PC-9 (cell line): ENCODE measurements around the gene DIP2C. TPM values are rescaled to one million over a fixed set of nuclear protein-coding genes. Genes with fewer than 3 reads are reported as not detected.

Source experiments
- BruUV-seq: library from RNA; stranded (reverse); fragments of 400-500 nt; replicated peaks from 2 replicates; lab custom pipeline; 2021; lab: Mats Ljungman, UMichigan
- CTCF ChIA-PET: fragments of 300-600 bp; sonication (Branson Sonifier 250); formaldehyde crosslinking; loops from one replicate; lab custom pipeline; 2022; ENCODE audit warnings: antibody characterized with exemption; lab: Charles Lee
- POLR2A ChIA-PET: fragments of 300-600 bp; sonication (Branson Sonifier 250); formaldehyde crosslinking; loops from one replicate; lab custom pipeline; 2022; ENCODE audit warnings: antibody characterized with exemption; ENCODE audit not compliant: unreplicated experiment; lab: Charles Lee
- DNase-seq, 2 experiments: peaks; one replicate each; pipeline versions ENCODE4 v3.0.0 to v3.0.0-alpha.2; 2015 to 2022; ENCODE audit warnings: mixed read lengths in 1 of 2
- H2AFZ ChIP-seq: fragments of 200-600 bp; sonication (generic); 2 replicates; pipeline ENCODE4 v1.8.1; 2017; ENCODE audit warnings: antibody characterized with exemption
- H3F3A ChIP-seq: fragments of 200-600 bp; sonication (generic); 2 replicates; pipeline ENCODE4 v1.8.1; 2017; ENCODE audit warnings: antibody characterized with exemption, mild to moderate bottlenecking, low read depth; ENCODE audit not compliant: insufficient read depth
- H3K27ac ChIP-seq: fragments of 200-600 bp; sonication (generic); 2 replicates; pipeline ENCODE4 v1.6.1; 2016; ENCODE audit warnings: mixed run types
- H3K27me3 ChIP-seq: fragments of 200-600 bp; sonication (generic); 2 replicates; pipeline ENCODE4 v1.6.1; 2016; ENCODE audit warnings: low read depth, mixed run types; ENCODE audit not compliant: insufficient read depth
- H3K36me3 ChIP-seq: fragments of 200-600 bp; sonication (generic); 2 replicates; pipeline ENCODE4 v1.6.1; 2016; ENCODE audit warnings: low read depth, mixed run types
- H3K4me1 ChIP-seq: fragments of 200-600 bp; sonication (generic); replicated peaks from 2 replicates; pipeline ENCODE4 v1.6.1; 2016; ENCODE audit warnings: mixed run types; ENCODE audit not compliant: insufficient read depth
- H3K4me2 ChIP-seq: fragments of 200-600 bp; sonication (generic); 2 replicates; pipeline ENCODE4 v1.6.1; 2017; ENCODE audit warnings: mixed run types
- H3K4me3 ChIP-seq: fragments of 200-600 bp; sonication (generic); 2 replicates; pipeline ENCODE4 v1.6.1; 2016; ENCODE audit warnings: mixed run types
- H3K79me2 ChIP-seq: fragments of 200-600 bp; sonication (generic); 2 replicates; pipeline ENCODE4 v1.6.1; 2017; ENCODE audit warnings: low read depth, mixed run types
- H3K9me2 ChIP-seq: fragments of 200-600 bp; sonication (generic); 2 replicates; pipeline ENCODE4 v1.8.1; 2017; ENCODE audit warnings: mild to moderate bottlenecking; ENCODE audit not compliant: insufficient read depth
- H3K9me3 ChIP-seq: fragments of 200-600 bp; sonication (generic); 2 replicates; pipeline ENCODE4 v1.8.1; 2016; ENCODE audit warnings: low read depth; ENCODE audit not compliant: insufficient read depth
- H4K20me1 ChIP-seq: fragments of 200-600 bp; sonication (generic); 2 replicates; pipeline ENCODE4 v1.8.1; 2017; ENCODE audit not compliant: insufficient read depth
- EZH2 ChIP-seq: fragments of 200-600 bp; sonication (generic); IDR thresholded peaks from 2 replicates; pipeline ENCODE4 v1.8.0; 2017; ENCODE audit warnings: antibody characterized with exemption, low read depth
- intact Hi-C: fragments of 100-400 bp; cut with micrococcal nuclease; formaldehyde crosslinking; loops from one replicate; pipeline ENCODE4 v1.10.0; 2022; ENCODE audit not compliant: unreplicated experiment
- total RNA-seq: library from RNA; stranded (reverse); gene quantifications from 2 replicates; pipeline ENCODE4 v1.2.3, GENCODE V29; 2021
- TF ChIP-seq, protein P1 (sequence below): fragments of 200-600 bp; sonication (generic); conservative IDR thresholded peaks from 2 replicates; pipeline ENCODE4 v1.6.1; 2017; ENCODE audit warnings: mixed run types, antibody characterized with exemption, mild to moderate bottlenecking, moderate library complexity

The DIP2C gene
- total RNA-seq, 1 experiment from 2014 or later: 0.83 TPM

- no peaks in the 10 kb centered on the region for H3K9me3 ChIP-seq
- no peaks in the 10 kb centered on the region for H3F3A ChIP-seq
- H3K27me3 ChIP-seq: peaks cover 61% of the 10 kb centered on the region
- ChIA-PET POLR2A (no interaction called here), CTCF (no interaction called here)
- no peak overlapping the region for H3K4me2 ChIP-seq
- H3K4me1 ChIP-seq: no peaks in the 10 kb centered on the region
- no peak overlapping the region for H3K27ac ChIP-seq
- no peaks in the 10 kb centered on the region for H4K20me1 ChIP-seq
- H2AFZ ChIP-seq: no peak overlapping the region
- TF ChIP-seq, protein P1, sequence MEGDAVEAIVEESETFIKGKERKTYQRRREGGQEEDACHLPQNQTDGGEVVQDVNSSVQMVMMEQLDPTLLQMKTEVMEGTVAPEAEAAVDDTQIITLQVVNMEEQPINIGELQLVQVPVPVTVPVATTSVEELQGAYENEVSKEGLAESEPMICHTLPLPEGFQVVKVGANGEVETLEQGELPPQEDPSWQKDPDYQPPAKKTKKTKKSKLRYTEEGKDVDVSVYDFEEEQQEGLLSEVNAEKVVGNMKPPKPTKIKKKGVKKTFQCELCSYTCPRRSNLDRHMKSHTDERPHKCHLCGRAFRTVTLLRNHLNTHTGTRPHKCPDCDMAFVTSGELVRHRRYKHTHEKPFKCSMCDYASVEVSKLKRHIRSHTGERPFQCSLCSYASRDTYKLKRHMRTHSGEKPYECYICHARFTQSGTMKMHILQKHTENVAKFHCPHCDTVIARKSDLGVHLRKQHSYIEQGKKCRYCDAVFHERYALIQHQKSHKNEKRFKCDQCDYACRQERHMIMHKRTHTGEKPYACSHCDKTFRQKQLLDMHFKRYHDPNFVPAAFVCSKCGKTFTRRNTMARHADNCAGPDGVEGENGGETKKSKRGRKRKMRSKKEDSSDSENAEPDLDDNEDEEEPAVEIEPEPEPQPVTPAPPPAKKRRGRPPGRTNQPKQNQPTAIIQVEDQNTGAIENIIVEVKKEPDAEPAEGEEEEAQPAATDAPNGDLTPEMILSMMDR: no peak
- TF ChIP-seq EZH2: no peak
- no peaks in the 10 kb centered on the region for H3K9me2 ChIP-seq
- no peaks in the 10 kb centered on the region for H3K36me3 ChIP-seq
- DNase-seq: no peak
- intact Hi-C loops: no loop called here
- BruUV-seq: no TSS peak
- no peak overlapping the region for H3K4me3 ChIP-seq
- H3K79me2 ChIP-seq: no peaks in the 10 kb centered on the region
Observed at GRCh38 chr10:536371-536925, 153.0 kb downstream of the DIP2C start.

DNA sequence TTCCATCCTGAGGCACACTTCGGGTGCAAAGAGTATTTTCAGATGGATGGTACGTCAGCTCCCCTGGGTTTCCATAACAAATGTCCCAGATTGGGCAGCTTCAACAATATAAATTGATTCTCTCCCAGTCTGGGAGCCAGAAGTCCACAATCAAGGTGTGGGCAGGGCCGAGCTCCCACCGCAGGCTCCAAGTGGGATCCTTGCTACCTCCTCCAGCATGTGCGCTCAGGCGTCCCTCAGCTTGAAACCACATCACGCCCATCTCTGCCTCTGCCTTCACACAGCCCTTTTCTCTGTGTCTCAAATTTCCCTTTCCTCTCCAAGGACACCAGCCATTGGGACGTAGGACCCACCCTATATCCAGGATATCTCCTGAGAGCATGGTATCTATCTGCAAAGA is 153.5 kb downstream of the DIP2C start:
- Histone ChIP-seq H3K9me2 (no peaks in the 10 kb centered on the region), H4K20me1 (no peaks in the 10 kb centered on the region), H3K27me3 (peaks cover 65% of the 10 kb centered on the region), H3K4me2 (no peak overlapping the region), H3K9me3 (no peaks in the 10 kb centered on the region), H3K36me3 (no peaks in the 10 kb centered on the region), H3F3A (no peaks in the 10 kb centered on the region), H2AFZ (no peak overlapping the region), H3K27ac (no peak overlapping the region), H3K4me3 (no peak overlapping the region), H3K79me2 (no peaks in the 10 kb centered on the region), H3K4me1 (no peaks in the 10 kb centered on the region)
- ChIA-PET POLR2A (no interaction called here), CTCF (no interaction called here)
- TF ChIP-seq, protein P1: no peak
- TF ChIP-seq EZH2: no peak
- BruUV-seq: no TSS peak
- DNase-seq: no peak
- intact Hi-C loops: no loop called here

GRCh38 chr10:535051-535450 is 154.4 kb downstream of the DIP2C start:
- Histone ChIP-seq H3K36me3 (no peaks in the 10 kb centered on the region), H3K9me2 (no peaks in the 10 kb centered on the region), H3K27me3 (peaks cover 60% of the 10 kb centered on the region), H3K79me2 (no peaks in the 10 kb centered on the region), H3K9me3 (no peaks in the 10 kb centered on the region), H4K20me1 (no peaks in the 10 kb centered on the region), H3K27ac (no peak overlapping the region), H2AFZ (no peak overlapping the region), H3F3A (no peaks in the 10 kb centered on the region), H3K4me2 (no peak overlapping the region), H3K4me1 (no peaks in the 10 kb centered on the region), H3K4me3 (no peak overlapping the region)
- CTCF ChIA-PET: no interaction called here
- intact Hi-C loops: no loop called here
- POLR2A ChIA-PET: no interaction called here
- BruUV-seq: no TSS peak
- DNase-seq: no peak
- no peak for TF ChIP-seq EZH2
- TF ChIP-seq, protein P1: no peak
